ENCODE measurements around the gene ST3GAL4.

ST3GAL4 gene

DNA sequence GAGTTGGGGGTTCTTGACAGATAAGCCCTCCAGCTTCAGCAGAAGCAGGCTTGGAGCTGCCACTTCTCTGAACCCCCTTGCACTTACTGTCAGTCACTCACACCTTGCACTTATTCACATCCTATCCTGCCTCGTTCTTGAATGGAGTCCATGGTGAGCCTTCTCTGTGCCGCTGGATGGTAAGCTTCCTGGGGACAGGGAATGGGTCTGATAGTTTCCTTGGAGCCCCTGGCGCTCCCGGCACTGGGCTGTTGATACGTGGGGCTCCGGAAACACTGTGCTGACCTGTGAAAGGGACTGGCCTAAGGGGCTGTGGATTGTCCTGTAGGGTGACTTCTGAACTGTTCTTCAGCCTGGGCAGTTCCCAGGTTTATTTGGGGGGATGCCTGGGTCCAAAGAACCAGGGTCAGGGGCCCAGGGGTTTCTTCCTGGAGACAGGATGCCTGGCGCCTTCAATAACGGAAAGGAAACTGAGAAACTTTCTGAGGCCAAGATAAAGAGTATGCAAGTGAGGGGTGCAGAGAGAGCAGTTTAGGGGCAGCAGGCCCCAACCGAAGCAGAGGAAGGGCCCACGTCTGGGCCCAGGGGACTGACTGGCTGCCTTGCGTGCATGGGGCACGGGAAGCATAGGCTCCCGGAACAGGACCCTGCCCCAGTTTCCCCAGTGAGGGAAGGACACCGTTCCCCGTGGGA lies 709 bp upstream of the ST3GAL4 start:
- TF ChIP-seq, protein P1, sequence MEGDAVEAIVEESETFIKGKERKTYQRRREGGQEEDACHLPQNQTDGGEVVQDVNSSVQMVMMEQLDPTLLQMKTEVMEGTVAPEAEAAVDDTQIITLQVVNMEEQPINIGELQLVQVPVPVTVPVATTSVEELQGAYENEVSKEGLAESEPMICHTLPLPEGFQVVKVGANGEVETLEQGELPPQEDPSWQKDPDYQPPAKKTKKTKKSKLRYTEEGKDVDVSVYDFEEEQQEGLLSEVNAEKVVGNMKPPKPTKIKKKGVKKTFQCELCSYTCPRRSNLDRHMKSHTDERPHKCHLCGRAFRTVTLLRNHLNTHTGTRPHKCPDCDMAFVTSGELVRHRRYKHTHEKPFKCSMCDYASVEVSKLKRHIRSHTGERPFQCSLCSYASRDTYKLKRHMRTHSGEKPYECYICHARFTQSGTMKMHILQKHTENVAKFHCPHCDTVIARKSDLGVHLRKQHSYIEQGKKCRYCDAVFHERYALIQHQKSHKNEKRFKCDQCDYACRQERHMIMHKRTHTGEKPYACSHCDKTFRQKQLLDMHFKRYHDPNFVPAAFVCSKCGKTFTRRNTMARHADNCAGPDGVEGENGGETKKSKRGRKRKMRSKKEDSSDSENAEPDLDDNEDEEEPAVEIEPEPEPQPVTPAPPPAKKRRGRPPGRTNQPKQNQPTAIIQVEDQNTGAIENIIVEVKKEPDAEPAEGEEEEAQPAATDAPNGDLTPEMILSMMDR (IDR thresholded peaks at IDR 0.05; ENCODE audit: borderline replicate concordance, insufficient read depth, low read depth, low read length): no peak
- peak overlapping the region; percentile 58 for H3K4me3 ChIP-seq (ENCODE audit: low read depth, low read length)

DNA sequence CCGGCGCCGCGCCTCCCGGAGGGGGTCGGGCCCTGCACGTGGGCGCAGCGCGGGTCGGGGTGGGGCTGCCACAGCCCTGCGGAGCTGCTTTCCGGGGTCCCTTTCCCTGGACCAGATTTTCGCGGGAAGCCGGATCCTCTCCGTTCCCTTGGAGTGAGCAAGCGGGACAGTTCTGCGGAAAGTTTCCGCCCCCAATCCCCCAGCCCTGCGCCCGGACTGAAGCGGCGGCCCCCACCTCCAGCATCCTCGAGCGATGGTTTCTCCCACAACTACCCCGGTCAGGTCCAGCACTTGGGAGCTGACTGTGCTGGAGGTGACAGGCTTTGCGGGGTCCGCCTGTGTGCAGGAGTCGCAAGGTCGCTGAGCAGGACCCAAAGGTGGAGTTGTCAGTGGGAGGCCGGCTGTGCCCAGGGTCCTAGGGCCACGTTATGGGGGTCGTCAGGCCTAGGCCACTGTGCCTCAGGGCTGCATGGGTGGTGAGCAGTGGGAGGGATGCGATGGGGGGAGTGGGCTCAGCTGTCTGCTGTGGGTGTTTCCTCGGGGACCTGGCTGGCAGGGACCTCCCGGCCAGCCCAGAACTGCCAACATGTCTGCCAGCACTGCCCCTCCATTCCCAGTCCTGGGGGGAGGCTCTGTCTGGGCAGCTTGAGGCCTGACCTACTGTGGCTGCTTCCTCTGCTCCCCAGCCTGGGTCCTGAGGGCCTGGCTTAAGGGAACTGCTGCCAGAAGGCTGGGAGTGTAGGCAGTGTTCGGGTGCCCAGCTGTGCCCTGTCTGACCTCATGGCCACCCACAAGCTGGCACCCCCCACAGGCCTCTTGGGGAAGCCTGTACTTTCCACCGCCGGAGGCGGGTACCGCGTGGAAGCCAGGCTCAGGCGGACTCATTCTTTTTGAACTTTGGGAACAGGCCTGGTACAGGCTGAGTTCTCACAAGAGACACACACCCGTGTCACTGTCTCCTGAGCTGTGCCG lies 726 bp downstream of the ST3GAL4 start:
- H3K4me3 ChIP-seq (ENCODE audit: low read depth, low read length): peak overlapping the region; percentile 58
- TF ChIP-seq, protein P1 (IDR thresholded peaks at IDR 0.05; ENCODE audit: borderline replicate concordance, insufficient read depth, low read depth, low read length): no peak

DNA sequence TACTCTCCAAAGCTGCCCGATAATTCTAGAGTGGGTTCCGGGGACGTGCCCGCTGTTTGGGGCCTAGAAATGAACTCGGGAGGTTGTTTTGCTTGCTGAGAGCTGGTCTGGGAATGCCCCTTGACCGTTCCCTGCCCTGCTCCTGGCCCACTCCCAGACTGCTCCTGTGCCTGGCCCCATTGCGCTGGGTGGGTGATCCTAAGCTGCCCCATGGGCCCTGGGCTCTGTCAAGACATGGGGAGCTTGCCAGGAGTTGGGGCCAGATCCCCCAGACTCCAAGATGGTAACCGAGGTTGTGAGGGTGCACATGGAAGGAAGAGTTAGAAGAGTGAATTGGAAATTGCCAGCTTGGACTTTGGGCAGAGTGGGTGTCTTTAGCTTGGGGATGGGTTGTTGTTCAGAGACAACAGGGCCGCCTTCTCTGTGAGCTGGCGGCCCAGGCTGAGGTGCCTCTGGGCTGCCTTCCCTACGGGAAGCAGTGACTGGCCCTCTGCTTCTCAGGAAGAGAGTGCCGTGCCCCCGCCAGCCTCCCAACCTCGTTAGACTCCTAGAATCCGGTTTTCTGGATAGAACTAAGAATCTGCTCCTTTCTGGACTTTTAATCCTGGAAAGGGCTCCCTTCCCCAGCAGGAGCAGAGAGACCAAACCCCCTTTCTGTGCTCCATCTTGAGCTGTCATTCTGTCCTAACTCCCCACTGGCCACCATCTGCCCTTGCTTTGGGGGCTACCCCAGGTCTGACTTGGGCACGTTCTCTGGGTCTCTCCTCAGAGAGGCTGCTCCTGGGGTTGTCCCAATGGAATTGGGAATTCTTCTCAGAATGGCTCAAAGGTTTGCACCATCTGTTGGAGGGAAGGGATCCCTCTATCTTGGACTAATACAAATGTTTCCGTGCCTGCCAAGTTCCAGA lies 1.8 kb downstream of the ST3GAL4 start:
- TF ChIP-seq, protein P1 (IDR thresholded peaks at IDR 0.05; ENCODE audit: borderline replicate concordance, insufficient read depth, low read depth, low read length): no peak
- peak overlapping the region; percentile 58 for H3K4me3 ChIP-seq (ENCODE audit: low read depth, low read length)

DNA sequence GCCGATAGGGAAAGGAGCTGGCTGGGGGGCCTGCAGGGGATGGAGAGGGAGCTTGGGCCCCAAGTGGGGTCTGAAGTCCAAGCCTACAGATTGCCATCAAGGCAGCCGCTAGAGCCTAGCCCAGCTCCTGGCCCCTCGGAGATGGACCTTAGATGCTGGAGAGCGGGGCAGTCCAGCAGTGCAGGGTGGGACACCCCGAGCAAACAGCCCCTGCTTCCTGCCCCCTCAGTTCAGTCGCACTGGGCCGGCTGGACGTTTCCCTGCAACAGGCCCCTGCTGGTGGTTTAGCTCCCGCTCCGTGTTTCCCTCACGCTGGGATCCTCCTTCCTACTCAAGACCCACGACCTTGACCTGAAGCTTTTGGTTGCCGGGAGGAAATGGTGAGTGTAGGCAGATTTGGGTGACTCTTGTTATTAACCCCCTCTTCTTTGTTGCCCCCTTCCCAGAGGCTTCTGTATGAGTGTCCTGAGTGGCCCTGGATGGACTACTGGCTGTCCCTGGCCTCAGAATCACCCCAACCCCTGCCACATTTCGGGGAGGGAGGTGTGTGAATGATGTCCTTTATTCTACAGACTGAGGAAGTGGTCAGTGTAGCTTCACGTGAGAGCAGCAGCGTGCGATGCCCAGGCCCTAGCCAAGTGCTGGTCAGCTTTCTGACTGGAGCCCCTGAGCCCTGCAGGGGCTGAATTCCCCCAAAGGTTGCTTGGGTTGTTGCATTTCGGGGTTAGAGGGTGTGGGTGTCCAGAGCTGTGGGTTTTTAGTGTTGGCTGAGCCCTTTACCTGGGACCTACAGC lies 2.7 kb downstream of the ST3GAL4 start:
- no peak overlapping the region for H3K4me3 ChIP-seq (ENCODE audit: low read depth, low read length)
- TF ChIP-seq, protein P1 (IDR thresholded peaks at IDR 0.05; ENCODE audit: borderline replicate concordance, insufficient read depth, low read depth, low read length): no peak

DNA sequence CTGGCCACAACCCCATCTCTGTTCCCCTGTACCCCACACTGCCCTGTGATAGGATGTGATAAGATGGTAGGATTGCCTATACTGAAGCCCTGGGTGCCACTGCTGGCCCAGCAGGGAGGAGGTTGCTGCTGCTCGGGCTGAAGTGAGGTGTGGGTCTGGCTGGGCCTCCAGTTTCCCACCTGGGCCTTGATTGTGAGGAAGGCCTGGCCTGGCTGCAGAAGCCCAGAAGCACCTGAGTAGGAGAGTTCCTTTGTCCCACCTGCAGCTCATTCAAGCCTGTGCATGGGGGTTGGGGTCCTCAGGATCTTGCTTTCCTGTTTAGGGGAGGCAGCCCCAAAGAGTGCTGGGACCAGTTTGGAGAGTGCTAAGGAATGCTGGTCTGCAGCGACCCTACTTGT lies 3.3 kb downstream of the ST3GAL4 start:
- TF ChIP-seq, protein P1 (IDR thresholded peaks at IDR 0.05; ENCODE audit: borderline replicate concordance, insufficient read depth, low read depth, low read length): no peak

DNA sequence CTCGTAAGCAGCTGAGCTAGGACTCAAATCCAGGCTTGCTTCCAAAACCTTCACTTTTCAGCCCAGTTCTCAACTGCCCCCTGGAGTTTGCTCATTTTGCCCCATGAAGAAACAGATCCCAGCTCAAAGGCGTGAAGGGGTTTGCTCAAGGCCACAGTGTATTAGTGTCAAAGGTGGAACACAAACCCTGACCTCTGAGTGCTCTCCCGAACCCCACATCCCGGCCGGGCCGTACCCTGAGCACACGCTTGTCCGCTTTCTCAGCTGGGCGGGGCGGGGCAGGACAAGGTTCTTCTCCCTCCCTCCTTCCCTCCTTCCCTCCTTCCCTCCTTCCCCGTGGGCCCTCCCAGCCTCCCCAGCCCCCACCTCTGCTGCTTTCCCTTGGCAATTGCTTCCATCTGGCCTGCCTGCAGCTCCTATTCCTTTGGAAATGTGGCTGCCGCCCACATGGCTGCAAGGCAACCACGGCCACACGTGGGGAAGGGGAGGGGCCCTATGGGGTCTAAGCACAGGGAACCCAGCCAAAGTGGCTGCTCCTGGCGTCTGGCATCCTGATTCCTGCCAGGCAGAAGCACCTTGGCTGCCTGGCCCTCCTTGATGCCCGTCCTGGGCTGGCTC lies 4.1 kb downstream of the ST3GAL4 start:
- TF ChIP-seq, protein P1 (IDR thresholded peaks at IDR 0.05; ENCODE audit: borderline replicate concordance, insufficient read depth, low read depth, low read length): no peak
- H3K4me3 ChIP-seq (ENCODE audit: low read depth, low read length): no peak overlapping the region

More for the DNA sequence above, 3.3 kb downstream of the ST3GAL4 start:
- H3K4me3 ChIP-seq (ENCODE audit: low read depth, low read length): no peak overlapping the region
